ENCODE results near the gene HOXA9. TPM values are rescaled to one million over a fixed set of nuclear protein-coding genes. Genes with fewer than 3 reads are reported as not detected.

HOXA9 gene
- total RNA-seq, 2 donors from 2014 or later: not detected

DNA sequence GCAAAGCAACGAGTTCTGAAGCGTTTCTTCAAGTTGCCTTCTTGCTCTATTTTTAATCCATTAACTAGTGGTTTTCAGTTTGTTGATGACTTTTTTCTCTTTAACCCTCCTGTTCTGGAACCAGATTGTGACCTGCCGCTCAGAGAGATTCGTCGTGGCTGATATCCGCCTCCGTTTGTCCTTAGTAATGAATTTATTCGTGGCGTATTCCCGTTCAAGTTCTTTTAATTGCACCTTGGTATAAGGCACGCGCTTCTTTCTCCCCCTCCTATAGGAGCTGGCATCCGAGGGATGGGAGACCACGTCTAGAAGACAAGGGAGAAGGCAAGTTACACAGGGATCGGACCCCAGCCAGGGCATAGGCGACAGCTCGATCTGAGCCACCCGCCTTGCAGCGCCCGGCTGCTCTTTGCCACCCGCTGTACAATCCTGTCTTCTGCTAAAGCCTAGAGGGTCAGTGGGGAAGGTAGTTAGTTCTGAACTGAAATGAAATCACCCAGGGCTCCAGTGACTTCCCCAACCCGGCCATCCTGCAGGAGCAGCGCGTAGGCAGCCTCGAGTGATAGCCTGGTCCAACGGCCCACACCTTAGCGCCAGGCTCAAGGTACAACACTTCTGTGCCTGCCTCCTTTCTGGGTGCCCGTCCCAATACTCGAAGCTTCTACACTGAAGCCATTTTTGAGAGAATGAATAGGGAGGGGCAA lies 33.0 kb upstream of the HOXA9 start:
- Mint-ChIP-seq H3K9me3 (no peaks in the 10 kb centered on the region), H3K4me1 (ENCODE audit: low read depth) (peaks cover 42% of the 10 kb centered on the region), H3K36me3 (ENCODE audit: insufficient read depth in 2 of 2) (no peaks in the 10 kb centered on the region), H3K27ac (no peak overlapping the region), H3K27me3 (ENCODE audit: low read depth) (peaks cover 87% of the 10 kb centered on the region), H3K4me3 (peak overlapping the region in 1 of 2 donors; percentile 28)
- DNase-seq (no peak), ATAC-seq (replicated peaks in 1 of 2) (no peak)

DNA sequence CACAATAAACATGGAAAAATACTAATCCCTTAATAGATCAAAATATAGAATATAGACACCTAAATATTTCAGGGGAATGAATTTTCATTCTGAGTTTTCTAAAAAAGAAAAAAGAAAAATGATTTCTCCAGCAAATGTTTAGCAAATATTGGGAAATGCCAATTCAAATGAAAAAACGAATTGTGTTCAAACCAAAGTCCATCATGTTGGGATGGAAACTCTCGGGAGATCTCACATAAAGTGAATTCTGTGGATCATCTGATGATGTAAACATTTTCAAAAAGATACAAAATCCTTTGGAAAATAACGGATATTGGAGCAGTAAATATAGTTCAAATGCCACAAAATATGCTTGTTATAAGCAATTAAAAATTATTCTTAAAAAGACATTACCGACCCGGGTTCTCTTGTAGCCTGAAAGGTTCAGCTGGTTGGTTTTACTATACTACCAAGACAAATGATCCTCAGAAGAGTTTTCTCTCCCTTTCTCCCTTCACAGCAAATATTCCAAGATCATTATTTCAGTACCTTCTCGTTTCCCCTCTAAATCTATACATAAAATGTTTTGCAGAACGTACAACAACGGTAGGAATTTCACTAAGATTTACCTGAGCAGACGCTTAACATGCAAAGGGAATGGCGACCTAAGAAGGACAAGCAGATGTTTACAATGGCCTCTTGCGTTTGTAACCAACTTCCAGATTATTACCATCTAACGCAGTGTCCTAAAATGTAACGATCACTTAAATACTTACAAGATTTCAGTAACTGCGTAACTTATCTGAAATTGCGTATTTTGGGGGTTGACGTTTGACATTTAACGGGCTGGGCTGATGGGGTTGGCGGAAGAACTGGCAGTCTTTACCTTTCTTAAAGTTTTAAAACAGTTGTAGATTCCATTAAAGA lies 32.1 kb upstream of the HOXA9 start:
- Mint-ChIP-seq H3K4me3 (no peak overlapping the region), H3K27ac (peak overlapping the region; percentile 1), H3K4me1 (ENCODE audit: low read depth) (peaks cover 44% of the 10 kb centered on the region), H3K27me3 (ENCODE audit: low read depth) (peaks cover 81% of the 10 kb centered on the region), H3K9me3 (no peaks in the 10 kb centered on the region), H3K36me3 (ENCODE audit: insufficient read depth in 2 of 2) (no peaks in the 10 kb centered on the region)
- DNase-seq: no peak
- ATAC-seq (replicated peaks in 1 of 2): no peak

DNA sequence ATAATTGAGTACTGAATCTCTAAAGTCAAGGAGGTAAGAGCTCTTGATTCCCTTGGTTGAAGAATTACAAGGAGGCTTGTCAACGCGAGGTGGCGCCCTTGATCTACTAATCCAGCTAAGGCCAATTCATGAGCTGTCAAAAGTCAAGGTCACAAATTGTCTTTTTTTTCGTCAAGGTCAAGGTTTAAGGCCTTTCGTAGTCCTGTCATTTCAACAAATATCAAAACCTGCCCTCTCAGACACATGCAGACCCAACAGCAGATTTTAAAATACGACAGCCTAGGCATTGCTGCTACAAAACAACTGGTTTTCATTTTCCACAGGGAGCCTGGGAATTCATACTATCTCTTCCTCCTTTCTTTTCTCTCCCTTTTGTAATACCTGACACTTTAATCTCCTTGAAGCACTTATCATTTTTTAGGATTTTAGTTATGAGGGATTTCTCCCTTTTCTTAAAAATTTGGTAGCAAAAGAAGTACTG lies 31.0 kb upstream of the HOXA9 start:
- Mint-ChIP-seq H3K4me3 (no peak overlapping the region), H3K36me3 (ENCODE audit: insufficient read depth in 2 of 2) (no peaks in the 10 kb centered on the region), H3K27me3 (ENCODE audit: low read depth) (peaks cover 80% of the 10 kb centered on the region), H3K27ac (peak overlapping the region; percentile 85), H3K9me3 (no peaks in the 10 kb centered on the region), H3K4me1 (ENCODE audit: low read depth) (peaks cover 35% of the 10 kb centered on the region)
- ATAC-seq (replicated peaks in 1 of 2) (peak; percentile 43 to 49), DNase-seq (peak; percentile 85)

DNA sequence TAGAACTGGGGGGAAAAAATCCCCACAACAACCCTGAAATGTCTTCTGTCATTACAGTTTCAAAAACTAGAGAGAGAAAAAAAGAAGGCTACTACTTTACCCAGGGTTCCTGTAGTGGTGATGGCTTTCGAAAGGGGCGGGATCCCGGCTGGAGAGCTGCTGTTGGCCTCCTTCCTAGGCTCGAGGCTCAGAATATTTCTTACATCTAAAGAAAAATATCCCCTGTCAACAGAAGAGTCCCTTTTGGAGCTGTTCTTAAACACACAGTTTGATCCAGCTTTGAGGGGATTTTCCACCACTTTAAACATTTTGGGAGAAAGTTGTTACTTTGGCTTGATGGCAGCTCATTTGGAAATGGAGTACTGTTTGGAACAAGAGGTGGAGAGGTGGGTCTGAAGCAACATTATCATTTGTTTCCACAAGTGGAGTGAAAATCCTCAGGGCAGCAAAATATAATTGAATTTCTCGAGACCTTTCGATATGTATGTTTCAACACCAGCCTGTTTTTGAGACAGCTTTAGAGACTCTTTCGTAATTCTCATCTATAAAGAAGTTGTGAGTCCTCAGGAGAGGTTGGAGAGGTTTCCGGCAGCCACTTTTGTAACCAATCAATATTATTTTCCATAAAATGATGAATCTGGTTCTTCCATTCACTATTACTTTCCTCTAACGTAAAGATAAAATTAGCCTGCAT lies 29.5 kb upstream of the HOXA9 start:
- no peak overlapping the region for H3K27ac Mint-ChIP-seq
- DNase-seq: no peak

DNA sequence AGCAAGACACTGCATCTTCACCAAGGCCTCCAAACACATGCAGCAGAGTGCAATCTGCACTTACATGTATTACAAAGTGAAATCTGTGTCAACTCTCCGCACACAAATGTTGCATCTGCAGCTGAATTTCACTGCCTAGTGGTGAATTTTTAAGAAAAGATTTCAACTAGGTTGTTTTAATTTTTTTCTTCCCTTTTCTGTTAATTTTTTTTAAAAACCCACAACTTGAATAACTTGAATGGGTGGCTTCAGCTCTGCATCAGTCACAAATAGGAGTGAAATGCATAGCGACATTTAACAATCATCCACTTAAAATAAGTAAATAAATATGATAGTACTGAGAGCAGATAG lies 28.6 kb upstream of the HOXA9 start:
- no peaks in the 10 kb centered on the region for H3K36me3 Mint-ChIP-seq (ENCODE audit: insufficient read depth in 2 of 2)
- H3K9me3 Mint-ChIP-seq: no peaks in the 10 kb centered on the region
- H3K27ac Mint-ChIP-seq: no peak overlapping the region
- DNase-seq (no peak), ATAC-seq (replicated peaks in 1 of 2) (no peak)
- peak overlapping the region; percentile 42 to 51 for H3K4me3 Mint-ChIP-seq
- peaks cover 32% of the 10 kb centered on the region for H3K4me1 Mint-ChIP-seq (ENCODE audit: low read depth)
- peaks cover 92% of the 10 kb centered on the region for H3K27me3 Mint-ChIP-seq (ENCODE audit: low read depth)

More for the DNA sequence above, 29.5 kb upstream of the HOXA9 start:
- H3K27me3 Mint-ChIP-seq (ENCODE audit: low read depth): peaks cover 85% of the 10 kb centered on the region
- H3K36me3 Mint-ChIP-seq (ENCODE audit: insufficient read depth in 2 of 2): no peaks in the 10 kb centered on the region
- H3K4me3 Mint-ChIP-seq: no peak overlapping the region
- H3K9me3 Mint-ChIP-seq: no peaks in the 10 kb centered on the region
- no peak for ATAC-seq (replicated peaks in 1 of 2)
- H3K4me1 Mint-ChIP-seq (ENCODE audit: low read depth): peaks cover 29% of the 10 kb centered on the region

DNA sequence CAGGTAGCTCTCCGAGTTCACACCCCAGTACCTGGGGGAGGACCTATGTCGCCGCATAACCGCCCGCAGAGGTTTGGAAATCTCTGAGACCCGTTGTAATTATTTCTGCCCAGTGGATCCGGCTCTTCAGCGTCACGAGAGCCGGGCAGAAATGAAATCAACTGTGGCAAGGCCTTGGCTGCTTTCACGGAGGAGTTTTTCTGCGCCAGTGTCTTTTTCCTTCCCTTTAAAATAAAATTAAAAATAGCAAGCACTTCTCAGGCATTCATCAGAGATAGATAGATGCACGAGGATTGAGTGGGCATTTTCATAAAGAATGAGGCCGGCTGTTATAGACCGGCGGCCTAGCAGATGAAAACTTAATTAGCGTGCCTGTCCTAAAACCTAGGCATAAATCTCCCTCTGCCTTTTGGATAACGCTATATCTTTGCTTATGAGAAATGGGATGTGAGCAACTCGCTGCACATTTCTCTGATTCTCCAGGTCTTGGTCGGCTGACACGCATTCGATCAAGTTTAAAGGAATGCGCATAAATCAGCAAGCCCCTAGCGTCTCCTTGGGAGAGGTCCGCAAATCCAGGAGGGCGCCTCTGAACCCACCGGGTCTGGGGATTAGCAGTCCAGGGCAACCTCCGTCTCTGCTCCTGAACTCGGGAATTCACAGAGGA lies 28.1 kb upstream of the HOXA9 start:
- peaks cover 34% of the 10 kb centered on the region for H3K4me1 Mint-ChIP-seq (ENCODE audit: low read depth)
- H3K27me3 Mint-ChIP-seq (ENCODE audit: low read depth): peaks cover 92% of the 10 kb centered on the region
- ATAC-seq (replicated peaks in 1 of 2): no peak
- H3K27ac Mint-ChIP-seq: no peak overlapping the region
- H3K4me3 Mint-ChIP-seq: peak overlapping the region; percentile 42 to 51
- no peak for DNase-seq
- H3K9me3 Mint-ChIP-seq: no peaks in the 10 kb centered on the region
- no peaks in the 10 kb centered on the region for H3K36me3 Mint-ChIP-seq (ENCODE audit: insufficient read depth in 2 of 2)

DNA sequence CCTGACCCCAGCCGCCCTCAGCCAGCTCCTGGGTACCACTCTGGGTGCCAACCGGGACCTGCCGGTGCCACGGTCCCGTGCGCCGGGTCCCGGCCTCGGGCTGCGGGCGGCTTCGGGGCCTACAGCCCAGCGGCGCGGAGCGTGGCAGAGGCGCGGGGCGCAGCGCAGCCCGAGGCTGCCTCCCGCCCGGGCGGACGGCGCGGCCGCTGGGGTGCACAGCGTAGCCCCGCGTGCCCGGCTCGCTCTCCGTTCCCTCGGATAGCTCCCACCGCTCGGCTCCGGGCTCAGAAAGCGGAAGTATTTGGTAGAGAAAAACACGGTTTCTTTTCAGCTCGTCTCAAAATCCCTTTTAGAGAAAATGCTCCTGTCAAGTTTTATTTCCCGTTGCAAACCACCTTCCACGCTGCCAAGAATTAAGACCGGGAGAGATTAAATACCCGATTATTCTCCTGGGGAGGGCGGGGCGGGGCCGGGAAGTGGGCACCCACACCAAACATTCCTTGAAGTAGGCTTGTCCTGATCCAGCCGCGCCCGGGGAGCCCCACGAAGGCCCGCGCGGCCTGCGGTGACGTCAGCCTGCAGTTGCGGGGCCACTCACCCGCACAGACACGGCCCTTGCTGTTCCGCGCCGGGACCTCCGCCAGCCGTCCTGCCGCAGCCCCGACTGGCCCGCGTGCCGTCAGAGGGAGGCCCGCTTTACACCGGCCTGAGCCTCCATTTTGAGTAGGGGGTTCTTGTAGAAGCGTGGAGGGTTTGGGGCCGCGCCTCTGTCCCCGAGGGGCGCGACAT lies 27.4 kb upstream of the HOXA9 start:
- H3K9me3 Mint-ChIP-seq: no peaks in the 10 kb centered on the region
- no peak for DNase-seq
- H3K36me3 Mint-ChIP-seq (ENCODE audit: insufficient read depth in 2 of 2): no peaks in the 10 kb centered on the region
- ATAC-seq (replicated peaks in 1 of 2): peak; percentile 51 to 58
- peaks cover 92% of the 10 kb centered on the region for H3K27me3 Mint-ChIP-seq (ENCODE audit: low read depth)
- no peak overlapping the region for H3K27ac Mint-ChIP-seq
- peaks cover 36% of the 10 kb centered on the region for H3K4me1 Mint-ChIP-seq (ENCODE audit: low read depth)
- peak overlapping the region; percentile 73 to 75 for H3K4me3 Mint-ChIP-seq

DNA sequence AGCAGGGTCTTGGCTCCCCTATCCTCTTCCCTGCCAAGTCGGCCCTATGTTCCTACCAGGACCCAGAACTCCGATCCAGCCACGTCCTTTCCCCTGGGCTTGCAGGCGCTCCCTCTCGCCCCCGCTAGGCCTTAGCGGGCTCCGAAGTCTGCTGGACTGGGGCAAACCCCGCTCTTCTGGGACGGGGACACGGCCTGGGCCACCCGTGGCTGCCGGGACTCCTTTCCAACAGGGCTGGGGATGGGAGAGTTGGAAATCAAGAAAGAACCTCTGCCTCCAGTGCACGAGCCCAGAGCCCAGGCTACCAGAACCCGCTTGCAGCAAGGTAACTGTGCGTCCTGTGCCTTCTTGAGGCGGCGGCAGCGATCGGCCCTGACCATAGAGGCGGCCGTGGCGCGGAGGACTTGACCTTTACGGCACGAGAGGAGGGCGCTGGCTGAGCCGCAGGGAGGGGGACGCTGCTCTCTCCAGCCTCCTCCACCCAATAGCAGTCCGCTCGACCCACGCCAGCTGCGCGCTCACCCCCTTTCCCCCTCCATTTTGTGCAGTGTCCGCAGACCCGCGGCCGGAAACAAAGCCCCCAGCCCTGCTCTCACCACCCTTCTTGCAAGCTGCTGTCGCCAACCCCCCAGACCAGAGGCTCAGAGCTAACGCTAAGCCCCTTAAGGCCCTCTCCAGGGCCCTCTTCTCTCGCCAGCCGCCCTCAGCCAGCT lies 26.7 kb upstream of the HOXA9 start:
- Mint-ChIP-seq H3K27ac (no peak overlapping the region), H3K4me1 (ENCODE audit: low read depth) (peaks cover 41% of the 10 kb centered on the region), H3K36me3 (ENCODE audit: insufficient read depth in 2 of 2) (no peaks in the 10 kb centered on the region), H3K4me3 (peak overlapping the region; percentile 73 to 75), H3K9me3 (no peaks in the 10 kb centered on the region), H3K27me3 (ENCODE audit: low read depth) (peaks cover 92% of the 10 kb centered on the region)
- DNase-seq (no peak), ATAC-seq (replicated peaks in 1 of 2) (peak in 1 of 2 donors; percentile 10)

DNA sequence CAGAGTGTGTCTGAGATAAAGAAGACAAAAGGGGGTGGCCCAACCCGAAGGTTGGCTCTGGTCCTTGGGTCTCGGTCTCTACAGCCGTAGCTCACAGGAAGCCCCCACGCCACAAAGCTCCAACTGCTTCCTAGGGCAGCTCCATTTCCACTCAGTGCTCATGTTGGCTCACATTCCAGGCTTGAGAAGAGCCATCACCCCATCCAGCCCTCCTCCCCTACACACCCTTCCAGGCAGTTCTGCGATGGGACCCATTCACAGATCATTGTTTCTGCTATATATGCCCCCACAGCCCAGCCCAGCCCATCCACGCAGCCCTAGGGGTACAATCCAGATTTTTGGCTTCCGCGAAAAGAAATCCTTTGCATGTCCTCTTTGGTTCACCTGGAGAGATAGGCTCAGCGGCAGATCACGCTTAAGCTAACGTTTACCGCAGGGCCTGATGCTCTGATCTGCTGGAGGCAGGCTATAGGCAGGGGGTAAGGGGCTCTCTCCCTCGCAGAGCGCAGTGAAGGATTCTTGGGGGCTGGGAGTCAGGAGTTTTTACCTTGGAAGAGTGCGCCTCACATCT lies 25.9 kb upstream of the HOXA9 start:
- Mint-ChIP-seq H3K4me1 (ENCODE audit: low read depth) (peaks cover 43% of the 10 kb centered on the region), H3K9me3 (no peaks in the 10 kb centered on the region), H3K4me3 (no peak overlapping the region), H3K36me3 (ENCODE audit: insufficient read depth in 2 of 2) (no peaks in the 10 kb centered on the region), H3K27me3 (ENCODE audit: low read depth) (peaks cover 92% of the 10 kb centered on the region), H3K27ac (no peak overlapping the region)
- DNase-seq: no peak
- ATAC-seq (replicated peaks in 1 of 2): no peak

DNA sequence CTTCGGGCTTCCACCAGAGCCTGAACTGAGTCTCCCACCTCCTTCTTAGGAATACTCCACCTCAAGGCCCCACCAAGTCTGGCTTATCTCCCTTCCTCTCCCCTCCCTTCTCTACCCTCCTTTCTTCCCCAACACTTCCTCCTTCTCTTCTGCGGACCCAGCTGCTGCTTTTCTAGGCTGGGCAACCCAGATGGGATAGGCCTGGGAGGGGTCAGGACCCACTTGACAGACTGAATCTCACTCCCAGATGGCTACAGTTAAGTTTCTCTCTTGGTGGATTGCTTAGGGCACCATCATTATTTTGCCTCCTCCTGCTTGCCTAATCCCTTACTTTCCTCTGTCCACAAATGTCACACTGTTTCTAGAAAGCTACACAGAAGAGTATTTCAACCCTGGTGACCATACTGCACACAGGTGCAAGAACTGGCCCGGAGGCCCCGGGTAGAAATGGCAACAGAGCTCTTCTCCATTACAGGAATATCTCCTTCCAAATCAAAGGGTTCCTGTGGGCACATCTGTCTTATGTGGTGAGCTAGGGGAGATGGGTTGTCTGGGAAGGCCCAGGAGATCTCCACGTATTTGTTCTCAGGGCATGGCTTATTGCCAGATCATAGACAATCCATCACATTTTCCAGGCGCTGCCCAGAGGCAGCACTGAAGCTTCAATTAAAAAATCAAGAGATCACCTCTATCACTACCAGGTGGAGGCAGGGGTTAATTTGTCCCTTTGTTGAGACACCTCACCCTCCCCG lies 24.8 kb upstream of the HOXA9 start:
- Mint-ChIP-seq H3K4me3 (no peak overlapping the region), H3K36me3 (ENCODE audit: insufficient read depth in 2 of 2) (no peaks in the 10 kb centered on the region), H3K27me3 (ENCODE audit: low read depth) (peaks cover 93% of the 10 kb centered on the region), H3K27ac (no peak overlapping the region), H3K4me1 (ENCODE audit: low read depth) (peaks cover 54% of the 10 kb centered on the region), H3K9me3 (no peaks in the 10 kb centered on the region)
- DNase-seq (no peak), ATAC-seq (replicated peaks in 1 of 2) (no peak)
